HG03558 (cell line): ENCODE results near the gene SCN11A.

Experiments used
- ATAC-seq: cut with Tn5 transposase; IDR thresholded peaks from one replicate; pipeline ENCODE4 v1.9.1; 2021; ENCODE audit warnings: moderate number of reproducible peaks; ENCODE audit not compliant: unreplicated experiment; ENCODE audit errors: extremely low read depth

The SCN11A gene

DNA sequence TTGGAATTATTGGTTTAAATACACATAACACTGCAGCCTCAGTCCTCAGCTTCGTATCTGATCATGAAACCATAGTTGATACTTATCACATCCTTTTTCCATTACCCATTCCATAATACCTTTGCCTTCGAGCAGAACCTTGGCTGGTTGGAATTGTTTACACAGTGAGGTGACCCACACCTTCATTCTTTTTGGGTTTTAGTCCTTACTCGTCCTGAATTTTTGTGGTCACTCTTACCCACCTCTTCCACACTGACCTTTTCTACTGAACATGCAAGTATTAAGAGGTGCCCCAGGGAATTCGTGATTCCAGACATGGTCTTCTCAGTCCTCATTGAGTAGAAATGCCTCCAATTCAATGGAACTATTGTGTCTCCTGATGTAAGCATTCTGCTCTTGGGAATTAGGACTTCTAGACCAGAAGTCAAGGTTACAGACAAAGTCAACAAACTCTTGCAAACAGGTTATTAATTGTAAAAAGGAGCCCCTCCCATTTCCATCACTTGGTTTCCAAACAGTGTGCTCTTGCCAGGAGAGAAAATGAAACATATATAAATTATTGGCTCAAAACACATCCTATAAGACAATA is 37.7 kb downstream of the SCN11A start:
- no peak for ATAC-seq

DNA sequence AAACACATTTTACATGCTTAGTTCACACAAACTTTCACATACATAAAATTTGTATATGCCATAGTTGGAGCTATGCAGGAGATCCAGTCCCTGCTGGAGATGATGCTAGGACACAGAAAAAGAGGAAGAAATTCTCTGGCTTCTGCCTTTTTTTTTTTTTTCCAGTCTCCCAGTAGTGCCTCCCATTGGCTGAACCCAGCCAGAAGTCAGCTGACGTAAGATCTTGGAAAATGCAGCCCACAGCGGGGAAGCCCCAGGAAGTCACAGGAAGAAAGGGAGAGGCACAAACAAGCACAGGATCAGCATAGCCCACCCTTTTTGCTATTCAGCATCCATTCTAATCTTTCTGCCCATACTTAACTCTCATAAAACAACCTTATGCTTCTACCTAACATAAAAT is 38.5 kb downstream of the SCN11A start:
- ATAC-seq = no peak

DNA sequence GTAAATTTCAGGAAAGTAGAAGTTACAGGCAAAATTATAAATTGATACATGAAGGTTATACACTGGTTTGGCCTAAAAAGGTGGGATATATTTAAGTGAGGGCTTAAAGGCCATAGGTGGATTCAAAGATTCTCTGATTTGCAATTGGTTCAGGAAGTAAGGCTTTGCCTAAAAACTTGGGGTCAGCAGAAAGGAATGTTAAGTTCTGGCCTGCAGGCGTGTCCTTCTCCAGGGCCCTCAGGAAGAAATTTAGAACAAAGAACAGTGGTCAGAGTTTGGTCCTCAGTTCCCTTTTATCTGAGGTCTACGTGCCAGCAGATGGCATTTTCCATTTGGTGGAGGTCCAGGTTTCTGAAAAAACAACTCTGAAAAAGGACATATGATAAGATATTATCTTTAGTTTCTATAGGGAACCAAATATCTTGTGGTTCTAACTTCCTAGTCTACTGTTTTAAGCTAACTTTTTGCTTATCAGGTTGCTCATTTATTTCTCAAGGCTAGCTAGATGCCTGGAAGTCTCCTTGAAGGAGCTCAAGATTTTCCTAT is 40.5 kb downstream of the SCN11A start:
- ATAC-seq = no peak

DNA sequence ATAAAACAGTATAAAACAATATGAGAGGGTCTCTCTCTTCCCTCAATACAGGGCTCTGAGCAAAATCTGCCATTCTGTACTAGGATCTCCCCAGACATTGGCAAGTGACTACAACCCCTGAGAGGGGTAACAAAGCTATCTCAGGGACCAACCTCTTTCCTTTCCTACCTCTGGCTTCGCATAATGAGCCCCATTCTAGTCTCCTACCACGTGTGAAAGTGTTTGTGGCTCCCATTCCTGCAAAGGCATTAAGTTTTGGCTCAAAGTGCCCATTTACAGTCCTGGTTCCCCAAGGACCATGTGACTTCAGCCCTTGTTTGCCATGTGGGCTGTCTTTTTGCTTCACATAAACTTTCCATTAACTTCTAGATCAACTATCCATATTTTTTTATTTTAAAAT is 46.4 kb downstream of the SCN11A start:
- no peak for ATAC-seq
